HL-60/S4 (cell line): ENCODE measurements around the gene TRIM24.
"Not testable (repeated sequence)": the region's sequence is repeated elsewhere in the genome, so short reads cannot be mapped to it uniquely, and the experiment has no call there.

Experiments
- in situ Hi-C: fragments of 300-500 bp; cut with MboI; formaldehyde crosslinking; loops from 2 replicates; pipeline ENCODE4 v1.14.3; 2022; ENCODE audit warnings: low sequenced_read_pairs

The TRIM24 gene

GRCh38 chr7:138459413-138460175 is 465 bp upstream of the TRIM24 start:
- in situ Hi-C loops = no loop called here

- in situ Hi-C loops = no loop called here
These were observed 869 bp downstream of the TRIM24 start for GRCh38 chr7:138460649-138461607.

GRCh38 chr7:138463291-138463618 is 3.2 kb downstream of the TRIM24 start:
- in situ Hi-C loops = not testable (repeated sequence)

- in situ Hi-C loops = no loop called here
These were observed 5.0 kb downstream of the TRIM24 start for GRCh38 chr7:138465046-138465445.

- in situ Hi-C loops = not testable (repeated sequence)
These were observed 6.2 kb downstream of the TRIM24 start for GRCh38 chr7:138466069-138466756.

- in situ Hi-C loops = no loop called here
These were observed 8.4 kb downstream of the TRIM24 start for GRCh38 chr7:138468244-138469123.

- in situ Hi-C loops = no loop called here
These were observed 10.5 kb downstream of the TRIM24 start for GRCh38 chr7:138470391-138471157.

GRCh38 chr7:138472292-138473079 is 12.4 kb downstream of the TRIM24 start:
- in situ Hi-C loops = no loop called here

- in situ Hi-C loops = no loop called here
These were observed 15.3 kb downstream of the TRIM24 start for GRCh38 chr7:138475377-138475776.

- in situ Hi-C loops = no loop called here
These were observed 17.1 kb downstream of the TRIM24 start for GRCh38 chr7:138477081-138477578.

GRCh38 chr7:138477581-138477980 is 17.5 kb downstream of the TRIM24 start:
- in situ Hi-C loops = no loop called here

GRCh38 chr7:138478499-138478908 is 18.4 kb downstream of the TRIM24 start:
- in situ Hi-C loops = no loop called here

- in situ Hi-C loops = no loop called here
These were observed 20.5 kb downstream of the TRIM24 start for GRCh38 chr7:138480527-138480926.

GRCh38 chr7:138481447-138482380 is 21.7 kb downstream of the TRIM24 start:
- in situ Hi-C loops = no loop called here

GRCh38 chr7:138483531-138483930 is 23.5 kb downstream of the TRIM24 start:
- in situ Hi-C loops = no loop called here

GRCh38 chr7:138485508-138485907 is 25.4 kb downstream of the TRIM24 start:
- in situ Hi-C loops = not testable (repeated sequence)

GRCh38 chr7:138489139-138489538 is 29.1 kb downstream of the TRIM24 start:
- in situ Hi-C loops = not testable (repeated sequence)
